ENCODE results near the gene PSMG3. TPM values are rescaled to one million over a fixed set of nuclear protein-coding genes. Genes with fewer than 3 reads are reported as not detected.

Gene PSMG3
- total and polyA plus RNA-seq, 7 experiments from 2014 or later, result 12.1 to 57.9 (median 23.4) TPM

- CTCF ChIA-PET, result no interaction called here
- ATAC-seq (no peak), DNase-seq (no peak)
- no peaks in the 10 kb centered on the region for H3K36me3 ChIP-seq (ENCODE audit: control insufficient read depth in 2 of 3, insufficient read depth in 3 of 3, low read length in 3 of 3)
- Mint-ChIP-seq H3K27ac (no peak overlapping the region), H3K4me3 (no peak overlapping the region), H3K4me1 (peaks cover 0 to 8% (median 4%) of the 10 kb centered on the region in 7 donors), H3K36me3 (no peaks in the 10 kb centered on the region), H3K9me3 (no peaks in the 10 kb centered on the region), H3K27me3 (no peaks in the 10 kb centered on the region)
- H3K27ac ChIP-seq (ENCODE audit: low read depth, low read length), result no peak overlapping the region
- POLR2A ChIA-PET, result no interaction called here
- H3K4me3 ChIP-seq (ENCODE audit: low read length), result no peak overlapping the region
- H3K9me3 ChIP-seq (ENCODE audit: control insufficient read depth in 2 of 3, low read length in 3 of 3), result no peaks in the 10 kb centered on the region
- no peaks in the 10 kb centered on the region for H3K4me1 ChIP-seq (ENCODE audit: control insufficient read depth in 2 of 2, insufficient read depth in 2 of 2, low read length in 2 of 2)
- intact Hi-C loops (cut with micrococcal nuclease), result no loop called here
- no peaks in the 10 kb centered on the region for H3K27me3 ChIP-seq (ENCODE audit: control insufficient read depth in 2 of 2, insufficient read depth in 2 of 2, low read length in 2 of 2)
These were observed 19.6 kb downstream of the PSMG3 start for GRCh38 chr7:1550005-1550845.

- ChIA-PET POLR2A (no interaction called here), CTCF (no interaction called here)
- intact Hi-C loops (cut with micrococcal nuclease), result loop anchor here in 1 of 2 donors (2.0 kb wide), 1 partner anchor 17 kb away; no protein-coding TSS in a partner anchor
These were observed 20.4 kb downstream of the PSMG3 start for GRCh38 chr7:1549357-1550004.

DNA sequence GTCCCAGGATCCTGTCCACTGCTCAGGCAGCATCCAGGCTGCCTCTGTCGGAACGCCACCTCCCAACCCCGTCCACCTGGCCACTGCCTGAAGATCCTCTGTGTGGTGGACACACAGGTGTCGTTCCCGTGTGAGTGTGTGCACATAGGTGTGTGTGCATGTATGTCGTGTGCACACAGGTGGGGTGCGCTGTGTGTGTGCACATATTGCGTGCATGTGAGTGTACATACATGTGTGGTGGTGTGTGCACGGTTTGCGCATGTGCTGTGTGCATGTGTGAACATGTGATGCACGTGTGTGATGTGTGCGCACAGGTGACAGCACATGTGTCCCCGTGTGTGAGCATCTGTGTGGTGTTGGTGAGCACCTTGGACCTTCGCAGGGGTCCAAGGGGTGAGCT, 20.9 kb downstream of the PSMG3 start:
- H3K4me3 Mint-ChIP-seq, result no peak overlapping the region
- H3K27me3 ChIP-seq (ENCODE audit: control insufficient read depth in 2 of 2, insufficient read depth in 2 of 2, low read length in 2 of 2), result no peaks in the 10 kb centered on the region
- no peak overlapping the region for H3K27ac ChIP-seq (ENCODE audit: low read depth, low read length)
- intact Hi-C loops (cut with micrococcal nuclease), result loop anchor here in 1 of 2 donors (1.0 to 2.0 kb wide), 2 partner anchors 16 to 42 kb away; no protein-coding TSS in a partner anchor
- no peaks in the 10 kb centered on the region for H3K9me3 Mint-ChIP-seq
- H3K36me3 Mint-ChIP-seq, result no peaks in the 10 kb centered on the region
- H3K4me1 Mint-ChIP-seq, result peaks cover 0 to 8% (median 4%) of the 10 kb centered on the region in 7 donors
- ChIA-PET POLR2A (no interaction called here), CTCF (no interaction called here)
- DNase-seq, result no peak
- H3K36me3 ChIP-seq (ENCODE audit: control insufficient read depth in 2 of 3, insufficient read depth in 3 of 3, low read length in 3 of 3), result peaks cover 0 to 11% (median 0%) of the 10 kb centered on the region in 3 experiments
- ATAC-seq, result no peak
- no peaks in the 10 kb centered on the region for H3K27me3 Mint-ChIP-seq
- no peaks in the 10 kb centered on the region for H3K4me1 ChIP-seq (ENCODE audit: control insufficient read depth in 2 of 2, insufficient read depth in 2 of 2, low read length in 2 of 2)
- H3K9me3 ChIP-seq (ENCODE audit: control insufficient read depth in 2 of 3, low read length in 3 of 3), result no peaks in the 10 kb centered on the region
- peak overlapping the region in 2 of 9 donors; percentile 12 to 21 for H3K27ac Mint-ChIP-seq
- no peak overlapping the region for H3K4me3 ChIP-seq (ENCODE audit: low read length)

More at GRCh38 chr7:1549357-1550004, 20.4 kb downstream of the PSMG3 start:
- Histone ChIP-seq H3K9me3 (ENCODE audit: control insufficient read depth in 2 of 3, low read length in 3 of 3) (no peaks in the 10 kb centered on the region), H3K36me3 (ENCODE audit: control insufficient read depth in 2 of 3, insufficient read depth in 3 of 3, low read length in 3 of 3) (peaks cover 0 to 7% (median 0%) of the 10 kb centered on the region in 3 experiments), H3K27ac (ENCODE audit: low read depth, low read length) (no peak overlapping the region), H3K27me3 (ENCODE audit: control insufficient read depth in 2 of 2, insufficient read depth in 2 of 2, low read length in 2 of 2) (no peaks in the 10 kb centered on the region), H3K4me1 (ENCODE audit: control insufficient read depth in 2 of 2, insufficient read depth in 2 of 2, low read length in 2 of 2) (no peaks in the 10 kb centered on the region), H3K4me3 (ENCODE audit: low read length) (no peak overlapping the region)
- Mint-ChIP-seq H3K27me3 (no peaks in the 10 kb centered on the region), H3K4me3 (no peak overlapping the region), H3K4me1 (peaks cover 0 to 8% (median 4%) of the 10 kb centered on the region in 7 donors), H3K36me3 (no peaks in the 10 kb centered on the region), H3K27ac (peak overlapping the region in 1 of 9 donors; percentile 21), H3K9me3 (no peaks in the 10 kb centered on the region)
- no peak for DNase-seq
- no peak for ATAC-seq

DNA sequence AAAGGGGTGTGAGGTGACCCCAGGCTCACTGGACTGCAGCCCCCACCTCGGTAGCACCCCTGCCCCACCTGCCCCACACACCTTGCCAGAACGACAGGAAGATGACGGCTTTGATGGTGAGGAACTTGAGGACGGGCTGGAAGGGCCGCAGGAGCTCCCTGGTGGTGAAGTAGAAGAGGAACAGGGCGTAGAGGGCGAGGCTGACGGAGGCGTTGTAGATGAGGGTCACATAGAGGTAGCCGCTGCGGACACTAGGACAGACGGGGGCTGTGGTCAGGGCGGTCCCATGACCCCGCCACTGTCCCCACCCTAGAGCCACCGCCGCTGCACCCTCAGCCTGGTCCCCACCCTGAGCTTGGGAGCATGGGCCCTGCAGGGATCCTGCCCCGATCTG, 21.4 kb downstream of the PSMG3 start:
- Mint-ChIP-seq H3K4me3 (no peak overlapping the region), H3K27ac (peak overlapping the region in 2 of 9 donors; percentile 38 to 47), H3K4me1 (peaks cover 0 to 8% (median 4%) of the 10 kb centered on the region in 7 donors), H3K27me3 (no peaks in the 10 kb centered on the region), H3K9me3 (no peaks in the 10 kb centered on the region), H3K36me3 (no peaks in the 10 kb centered on the region)
- Histone ChIP-seq H3K27me3 (ENCODE audit: control insufficient read depth in 2 of 2, insufficient read depth in 2 of 2, low read length in 2 of 2) (no peaks in the 10 kb centered on the region), H3K27ac (ENCODE audit: low read depth, low read length) (no peak overlapping the region), H3K9me3 (ENCODE audit: control insufficient read depth in 2 of 3, low read length in 3 of 3) (no peaks in the 10 kb centered on the region), H3K4me3 (ENCODE audit: low read length) (no peak overlapping the region), H3K36me3 (ENCODE audit: control insufficient read depth in 2 of 3, insufficient read depth in 3 of 3, low read length in 3 of 3) (peaks cover 0 to 14% (median 0%) of the 10 kb centered on the region in 3 experiments), H3K4me1 (ENCODE audit: control insufficient read depth in 2 of 2, insufficient read depth in 2 of 2, low read length in 2 of 2) (no peaks in the 10 kb centered on the region)
- ATAC-seq, result peak; percentile 26
- DNase-seq, result no peak
- CTCF ChIA-PET, result no interaction called here
- POLR2A ChIA-PET, result no interaction called here
- intact Hi-C loops (cut with micrococcal nuclease), result loop anchor here in 1 of 2 donors (1.0 to 2.0 kb wide), 2 partner anchors 16 to 41 kb away; no protein-coding TSS in a partner anchor

DNA sequence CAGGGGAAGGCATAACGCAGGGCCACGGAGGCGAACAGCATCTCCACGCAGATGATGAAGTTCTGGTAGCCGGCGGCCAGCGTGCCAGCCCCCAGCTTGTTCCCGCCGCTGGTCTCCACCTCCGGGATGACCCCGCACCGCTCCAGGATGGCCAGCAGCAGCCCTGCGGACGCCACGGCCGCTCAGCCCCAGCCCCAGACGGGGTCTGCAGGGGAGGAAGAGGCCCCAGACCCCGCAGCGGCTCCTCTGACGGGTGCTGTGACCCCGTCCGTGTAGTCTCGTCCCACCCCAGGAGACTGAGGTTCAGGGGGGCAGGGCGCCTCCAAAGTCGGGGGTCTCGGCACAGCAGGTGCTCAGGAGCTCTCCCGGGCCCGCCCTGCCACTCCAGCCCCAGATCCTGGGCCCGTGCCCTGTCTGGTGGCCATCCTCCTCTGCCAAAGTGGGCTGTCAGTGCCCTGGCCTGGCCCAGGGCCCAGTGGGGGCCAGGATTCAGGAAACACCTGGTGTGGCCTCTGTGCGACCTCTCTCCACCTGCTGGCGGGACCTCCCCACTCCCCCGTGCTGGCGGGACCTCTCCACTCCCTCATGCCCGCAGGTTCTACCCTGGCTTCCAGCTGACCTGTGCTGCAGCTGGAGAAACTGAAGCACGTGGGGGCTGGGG, 21.9 kb downstream of the PSMG3 start:
- H3K4me1 ChIP-seq (ENCODE audit: control insufficient read depth in 2 of 2, insufficient read depth in 2 of 2, low read length in 2 of 2), result no peaks in the 10 kb centered on the region
- no peaks in the 10 kb centered on the region for H3K9me3 ChIP-seq (ENCODE audit: control insufficient read depth in 2 of 3, low read length in 3 of 3)
- H3K27me3 ChIP-seq (ENCODE audit: control insufficient read depth in 2 of 2, insufficient read depth in 2 of 2, low read length in 2 of 2), result no peaks in the 10 kb centered on the region
- H3K36me3 ChIP-seq (ENCODE audit: control insufficient read depth in 2 of 3, insufficient read depth in 3 of 3, low read length in 3 of 3), result peaks cover 0 to 18% (median 0%) of the 10 kb centered on the region in 3 experiments
- no peaks in the 10 kb centered on the region for H3K36me3 Mint-ChIP-seq
- no peak overlapping the region for H3K4me3 ChIP-seq (ENCODE audit: low read length)
- H3K27ac Mint-ChIP-seq, result peak overlapping the region in 2 of 9 donors; percentile 38 to 47
- H3K27me3 Mint-ChIP-seq, result no peaks in the 10 kb centered on the region
- H3K4me1 Mint-ChIP-seq, result peaks cover 0 to 8% (median 4%) of the 10 kb centered on the region in 7 donors
- no peaks in the 10 kb centered on the region for H3K9me3 Mint-ChIP-seq
- POLR2A ChIA-PET, result interaction anchor here (0.6 kb wide), 1 partner anchor 29 kb away, joined by 5 read pairs; no protein-coding TSS in a partner anchor
- DNase-seq, result no peak
- H3K4me3 Mint-ChIP-seq, result no peak overlapping the region
- no peak for ATAC-seq
- H3K27ac ChIP-seq (ENCODE audit: low read depth, low read length), result no peak overlapping the region
- CTCF ChIA-PET, result no interaction called here
- intact Hi-C loops (cut with micrococcal nuclease), result loop anchor here in 1 of 2 donors (1.0 to 2.0 kb wide), 2 partner anchors 15 to 41 kb away; no protein-coding TSS in a partner anchor

DNA sequence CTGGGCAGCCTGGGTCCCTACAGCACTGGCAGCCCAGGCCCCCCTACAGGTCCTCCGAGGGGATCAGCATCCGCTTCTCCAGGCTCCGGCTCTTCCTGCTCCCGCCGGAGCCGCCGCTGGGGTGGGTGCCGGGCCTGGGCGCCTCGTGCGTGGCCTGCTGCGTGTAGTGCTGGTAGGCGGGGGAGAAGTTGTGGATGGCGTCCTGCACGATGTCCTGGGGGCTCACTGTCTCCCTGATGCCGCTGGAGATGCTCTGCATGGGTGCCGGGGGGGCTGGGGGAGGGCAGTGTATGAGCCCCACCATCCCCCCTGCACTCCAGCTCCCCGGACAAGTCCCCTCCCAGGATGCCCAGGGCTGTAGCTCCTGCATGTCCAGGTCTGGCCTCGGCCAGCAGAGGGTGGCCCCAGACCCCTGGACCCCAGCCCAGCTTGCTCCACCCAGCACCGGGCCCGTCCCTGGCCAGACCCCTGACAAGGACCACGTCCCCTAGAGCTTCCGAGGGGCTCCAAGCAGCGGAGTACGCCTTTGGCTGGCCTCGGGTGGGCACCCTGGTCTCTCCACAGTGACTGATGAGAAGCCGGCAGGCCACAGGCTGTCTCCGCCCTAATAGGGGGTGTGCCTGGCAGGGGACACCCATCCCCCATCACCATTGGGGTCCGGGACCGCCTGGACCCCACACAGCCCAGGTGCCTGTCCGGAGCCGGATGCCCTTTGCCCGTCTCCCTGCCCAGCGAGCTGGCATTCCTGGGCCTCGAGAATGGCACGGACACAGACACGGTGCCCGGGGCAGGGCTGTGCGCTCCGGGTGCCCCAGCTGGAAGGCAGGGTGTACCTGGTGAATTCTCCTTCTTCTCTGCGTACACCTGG, 22.7 kb downstream of the PSMG3 start:
- no peak overlapping the region for H3K4me3 Mint-ChIP-seq
- ATAC-seq (no peak), DNase-seq (no peak)
- no peaks in the 10 kb centered on the region for H3K9me3 ChIP-seq (ENCODE audit: control insufficient read depth in 2 of 3, low read length in 3 of 3)
- H3K9me3 Mint-ChIP-seq, result no peaks in the 10 kb centered on the region
- no peak overlapping the region for H3K27ac ChIP-seq (ENCODE audit: low read depth, low read length)
- H3K27ac Mint-ChIP-seq, result no peak overlapping the region
- intact Hi-C loops (cut with micrococcal nuclease), result no loop called here
- peaks cover 0 to 25% (median 0%) of the 10 kb centered on the region in 3 experiments for H3K36me3 ChIP-seq (ENCODE audit: control insufficient read depth in 2 of 3, insufficient read depth in 3 of 3, low read length in 3 of 3)
- CTCF ChIA-PET, result interaction anchor here (0.6 kb wide), 1 partner anchor 144 kb away, joined by 3 read pairs; no protein-coding TSS in a partner anchor
- H3K4me1 ChIP-seq (ENCODE audit: control insufficient read depth in 2 of 2, insufficient read depth in 2 of 2, low read length in 2 of 2), result no peaks in the 10 kb centered on the region
- POLR2A ChIA-PET, result interaction anchor here (0.6 kb wide), 1 partner anchor 29 kb away, joined by 5 read pairs; no protein-coding TSS in a partner anchor
- no peaks in the 10 kb centered on the region for H3K27me3 ChIP-seq (ENCODE audit: control insufficient read depth in 2 of 2, insufficient read depth in 2 of 2, low read length in 2 of 2)
- H3K4me1 Mint-ChIP-seq, result peaks cover 0 to 8% (median 4%) of the 10 kb centered on the region in 7 donors
- H3K4me3 ChIP-seq (ENCODE audit: low read length), result no peak overlapping the region
- H3K36me3 Mint-ChIP-seq, result peaks cover 0 to 1% (median 0%) of the 10 kb centered on the region in 5 donors
- H3K27me3 Mint-ChIP-seq, result no peaks in the 10 kb centered on the region
